NCI-H774 (cell line): ENCODE data around the gene CCDC194.

Experiments used
- DNase-seq: peaks from one replicate; lab custom pipeline; 2025; lab: John Stamatoyannopoulos, UW

The CCDC194 gene, protein sequence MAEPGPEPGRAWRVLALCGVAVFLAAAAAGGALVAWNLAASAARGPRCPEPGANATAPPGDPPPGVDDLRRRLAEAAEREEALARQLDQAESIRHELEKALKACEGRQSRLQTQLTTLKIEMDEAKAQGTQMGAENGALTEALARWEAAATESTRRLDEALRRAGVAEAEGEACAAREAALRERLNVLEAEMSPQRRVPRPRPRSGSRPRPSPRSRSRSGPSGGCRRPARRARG

DNA sequence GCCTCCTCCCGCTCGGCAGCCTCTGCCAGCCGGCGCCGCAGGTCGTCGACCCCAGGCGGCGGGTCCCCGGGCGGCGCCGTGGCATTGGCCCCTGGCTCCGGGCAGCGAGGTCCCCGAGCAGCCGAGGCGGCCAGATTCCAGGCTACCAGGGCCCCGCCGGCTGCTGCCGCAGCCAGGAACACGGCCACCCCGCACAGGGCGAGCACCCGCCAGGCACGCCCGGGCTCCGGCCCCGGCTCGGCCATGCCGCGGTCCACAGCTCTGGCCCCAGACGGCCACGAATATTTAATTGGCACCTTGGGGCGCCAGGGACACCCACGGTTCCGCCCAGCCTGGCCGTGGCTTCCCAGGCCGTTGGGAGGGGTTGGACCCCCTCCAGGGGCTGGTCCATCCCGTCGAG, at the start of gene CCDC194:
Gene CCDC194, minus strand, starts transcription at position 283 of the 400 bp plus-strand sequence. Its CDS starts 38 bp downstream, at position 245.
- no peak for DNase-seq

DNA sequence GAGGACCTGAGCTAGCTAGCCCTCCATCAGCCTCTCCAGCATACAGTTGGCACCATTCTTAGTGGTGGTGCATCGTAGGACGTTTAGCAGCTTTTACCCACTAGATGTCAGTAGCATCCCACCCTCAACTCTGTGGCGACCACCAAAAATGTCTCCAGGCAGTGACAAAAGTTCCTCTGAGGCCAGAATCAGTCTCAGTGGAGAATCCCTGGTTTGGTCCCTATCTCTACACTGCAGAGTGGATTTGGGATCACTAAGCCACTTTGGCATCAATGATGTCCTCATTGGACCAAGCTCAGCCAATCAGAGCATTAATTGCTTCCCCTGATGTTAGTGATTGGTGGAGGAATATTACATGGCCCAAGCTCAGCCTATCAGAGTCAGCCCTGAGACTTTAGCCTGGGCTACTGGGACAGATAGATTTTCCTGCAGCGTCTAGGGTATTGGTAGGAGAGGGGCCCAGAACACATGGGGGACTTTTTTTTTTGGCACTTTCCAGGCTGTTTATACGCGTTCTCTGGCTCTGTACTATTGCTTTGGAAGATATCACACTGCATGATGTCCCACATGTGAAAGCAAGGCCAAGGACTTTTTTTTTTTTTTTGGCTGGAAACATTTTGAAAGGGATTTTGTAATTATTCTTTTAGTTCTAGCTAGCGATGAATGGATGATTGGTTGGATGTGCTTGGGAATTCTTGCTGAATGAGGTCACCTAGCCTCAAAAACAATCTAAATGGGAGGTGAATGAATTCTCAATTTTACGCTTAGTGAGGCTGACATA, 47.4 kb upstream of the CCDC194 start:
- DNase-seq = no peak

DNA sequence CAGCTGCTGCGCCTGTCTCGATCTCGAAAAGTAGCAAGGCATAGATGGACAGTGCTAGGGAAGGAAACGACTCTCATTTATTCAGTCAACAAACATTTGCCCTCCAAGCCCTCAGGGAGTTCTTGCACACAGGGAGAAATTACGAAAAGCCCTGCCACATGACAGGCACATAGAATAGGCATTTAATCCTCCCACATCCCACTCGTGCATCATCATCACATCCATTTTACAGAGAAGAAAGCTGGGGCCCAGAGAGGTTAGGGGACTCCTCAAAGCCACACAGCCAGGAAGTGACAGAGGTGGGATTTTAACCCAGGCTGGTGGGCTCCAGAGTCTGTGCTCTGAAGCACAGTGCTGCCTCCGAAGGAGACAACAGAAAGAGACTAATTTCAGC, 42.9 kb upstream of the CCDC194 start:
- DNase-seq = no peak

DNA sequence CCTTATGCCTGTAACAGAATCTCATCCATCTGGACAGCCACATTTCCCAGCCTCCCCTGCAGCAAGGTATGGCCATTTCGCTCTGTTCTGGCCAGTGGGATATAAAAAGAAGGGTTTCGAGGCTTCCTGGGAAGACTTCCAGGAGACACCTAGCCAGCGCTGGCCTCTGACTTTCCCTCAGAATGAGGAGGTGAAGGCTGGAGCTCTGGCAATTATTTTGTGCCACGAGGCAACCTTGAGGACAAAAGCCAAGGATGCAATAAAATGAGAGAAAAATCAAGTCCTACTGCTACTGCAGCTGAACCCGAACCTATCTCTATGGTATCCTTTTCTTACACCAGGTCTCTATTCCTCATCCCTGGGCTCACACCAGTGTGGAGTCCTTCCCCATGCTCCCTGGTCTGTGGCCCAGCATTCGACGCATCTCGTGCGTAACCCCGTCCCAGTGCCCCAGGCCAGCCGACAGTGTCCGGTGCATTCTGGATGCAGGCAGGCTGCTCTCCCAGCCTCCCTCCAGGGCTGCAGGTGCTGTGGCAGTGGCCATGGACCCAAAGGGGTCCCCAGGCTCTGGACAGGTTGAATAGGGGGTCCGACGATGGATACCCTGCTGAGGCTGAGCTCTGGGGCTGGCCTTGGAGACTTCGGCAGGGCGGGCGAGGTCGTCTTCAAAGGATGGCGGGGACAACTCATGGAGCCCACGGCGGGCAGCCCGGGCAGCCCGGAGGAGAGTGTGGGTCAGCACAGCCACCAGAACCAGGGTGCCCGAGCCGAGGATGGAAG, 42.3 kb upstream of the CCDC194 start:
- DNase-seq = no peak

DNA sequence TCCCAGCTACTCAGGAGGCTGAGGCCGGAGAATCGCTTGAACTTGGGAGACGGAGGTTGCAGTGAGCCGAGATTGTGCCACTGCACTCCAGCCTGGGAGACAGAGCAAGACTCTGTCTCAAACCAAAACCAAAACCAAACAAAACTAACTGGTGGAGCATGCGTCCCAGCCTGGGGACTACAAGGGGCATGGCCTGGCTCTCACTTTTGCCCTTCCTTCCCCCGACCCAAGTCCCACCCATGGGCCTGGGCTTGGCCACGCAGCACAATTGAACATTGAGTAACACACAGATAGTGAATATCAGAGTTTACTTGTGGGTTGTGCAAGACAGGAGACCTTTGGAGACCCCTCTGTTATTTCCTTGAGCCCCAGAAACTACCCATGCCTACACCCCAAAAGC, 41.2 kb upstream of the CCDC194 start:
- DNase-seq = no peak

DNA sequence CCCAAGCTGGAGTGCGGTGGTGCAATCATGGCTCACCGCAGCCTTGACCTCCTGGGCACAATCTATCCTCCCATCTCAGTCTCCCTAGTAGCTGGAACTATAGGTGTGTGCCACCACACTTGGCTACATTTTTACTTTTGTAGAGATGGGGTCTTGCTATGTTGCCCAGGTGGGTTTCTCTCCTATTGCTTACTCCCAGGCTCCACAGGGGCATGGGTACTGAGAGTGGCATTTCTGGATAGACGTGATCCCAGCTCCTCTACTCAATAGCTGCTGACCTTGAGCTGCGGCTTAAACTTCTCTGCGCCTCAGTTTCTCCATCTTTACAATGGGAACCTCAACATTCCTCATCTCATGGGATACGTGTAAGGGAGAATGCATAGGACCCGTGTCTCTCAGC, 37.4 kb upstream of the CCDC194 start:
- no peak for DNase-seq

DNA sequence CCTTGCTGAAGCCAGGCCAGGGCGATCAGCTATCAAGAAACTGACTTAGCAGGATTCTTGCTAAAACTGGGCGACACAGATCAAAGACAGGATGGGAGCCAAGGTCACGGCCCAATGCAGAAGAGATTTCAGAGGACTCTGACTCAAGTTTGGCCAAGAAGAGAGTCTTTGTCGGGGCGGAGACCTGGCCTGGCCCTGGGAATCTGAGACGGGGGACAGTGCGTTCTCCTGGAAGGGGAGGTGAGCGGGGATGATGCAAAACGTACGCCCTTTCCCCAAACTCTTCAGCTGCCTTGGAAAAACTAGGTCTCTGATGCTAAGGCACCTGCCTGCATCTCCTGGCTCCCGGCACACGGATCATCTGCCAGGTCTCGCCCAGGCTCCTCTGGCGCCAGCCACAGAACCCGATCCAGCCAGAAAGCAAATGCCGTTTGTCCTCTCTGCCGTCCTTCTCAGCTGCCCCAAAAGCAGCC, 35.7 kb upstream of the CCDC194 start:
- DNase-seq = no peak

DNA sequence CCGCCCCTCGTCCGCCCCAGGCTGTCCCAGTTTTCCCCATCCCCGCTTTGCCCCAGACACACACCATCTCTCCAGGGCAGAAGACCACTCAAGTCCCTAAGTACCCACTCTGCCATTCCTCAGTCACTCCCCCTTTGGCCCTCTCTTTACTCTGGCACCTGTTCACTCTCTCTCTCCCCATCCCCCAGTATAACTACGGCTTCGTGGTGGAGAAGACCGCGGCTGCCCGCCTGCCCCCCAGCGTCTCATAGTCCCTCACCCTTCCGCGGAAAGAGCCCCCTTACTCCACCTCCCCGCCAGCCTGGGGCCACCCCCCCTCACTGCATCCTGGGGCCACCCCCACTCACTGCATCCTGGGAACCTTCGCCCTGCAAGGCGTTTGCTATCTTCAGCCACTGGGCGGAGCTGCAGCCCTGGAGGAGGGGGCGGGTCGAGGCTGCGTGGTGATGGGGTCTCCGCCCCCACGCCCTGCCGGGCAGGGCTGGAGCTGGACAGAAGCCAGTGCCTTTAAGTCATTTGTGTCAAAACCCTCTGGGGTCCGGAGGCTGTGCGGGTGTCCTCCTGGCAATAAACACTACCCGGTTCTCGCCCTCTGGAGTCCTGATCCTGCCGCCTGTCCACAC, 30.9 kb upstream of the CCDC194 start:
- no peak for DNase-seq

DNA sequence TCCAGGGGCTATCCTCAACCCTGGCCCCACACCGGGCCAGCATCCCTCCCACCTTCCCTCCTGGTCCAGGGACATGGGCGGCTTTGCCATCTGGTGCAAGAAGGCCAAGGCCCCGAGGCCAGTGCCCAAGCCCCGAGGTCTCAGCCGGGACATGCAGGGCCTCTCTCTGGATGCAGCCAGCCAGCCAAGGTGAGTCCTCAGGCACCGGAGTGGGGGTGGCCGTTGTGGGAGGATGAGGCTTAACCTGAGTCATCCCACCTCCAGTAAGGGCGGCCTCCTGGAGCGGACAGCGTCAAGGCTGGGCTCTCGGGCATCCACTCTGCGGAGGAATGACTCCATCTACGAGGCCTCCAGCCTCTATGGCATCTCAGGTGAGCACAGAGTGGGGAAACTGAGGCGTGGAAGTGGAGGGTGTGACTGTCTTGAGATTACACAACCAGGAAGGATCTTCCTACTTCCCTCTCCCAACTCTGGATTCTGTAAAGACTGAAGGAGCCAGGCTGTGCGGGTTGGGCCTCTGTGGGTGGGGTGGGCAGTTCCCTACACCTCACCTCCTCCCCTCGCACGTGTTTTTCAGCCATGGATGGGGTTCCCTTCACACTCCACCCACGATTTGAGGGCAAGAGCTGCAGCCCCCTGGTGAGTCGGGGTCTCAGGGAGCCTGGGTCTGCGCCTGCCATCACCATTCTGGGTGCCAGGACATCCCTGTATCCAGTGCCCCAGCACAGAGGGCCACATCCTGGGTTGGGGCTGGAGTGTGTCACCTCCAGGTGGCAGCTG, 29.6 kb upstream of the CCDC194 start:
- DNase-seq = no peak

DNA sequence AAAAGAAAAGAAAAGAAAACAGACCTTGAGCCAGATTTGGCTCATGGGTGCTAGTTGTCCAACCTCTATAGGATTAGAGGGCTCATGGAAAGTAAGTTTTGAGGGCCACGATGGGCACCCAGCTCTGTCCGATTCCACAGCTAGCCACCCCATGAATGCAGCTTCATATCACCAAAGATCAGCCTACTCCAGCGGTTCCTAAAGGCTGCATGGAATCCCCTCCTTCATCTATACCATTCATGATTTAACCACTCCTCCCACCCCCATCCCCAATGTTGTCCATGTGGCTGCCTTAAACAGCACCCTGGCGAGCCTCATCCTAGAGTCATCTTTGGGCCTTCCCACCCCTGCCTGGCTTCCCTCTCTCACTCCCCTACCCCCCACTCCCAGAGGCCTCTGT, 27.9 kb upstream of the CCDC194 start:
- DNase-seq = no peak

DNA sequence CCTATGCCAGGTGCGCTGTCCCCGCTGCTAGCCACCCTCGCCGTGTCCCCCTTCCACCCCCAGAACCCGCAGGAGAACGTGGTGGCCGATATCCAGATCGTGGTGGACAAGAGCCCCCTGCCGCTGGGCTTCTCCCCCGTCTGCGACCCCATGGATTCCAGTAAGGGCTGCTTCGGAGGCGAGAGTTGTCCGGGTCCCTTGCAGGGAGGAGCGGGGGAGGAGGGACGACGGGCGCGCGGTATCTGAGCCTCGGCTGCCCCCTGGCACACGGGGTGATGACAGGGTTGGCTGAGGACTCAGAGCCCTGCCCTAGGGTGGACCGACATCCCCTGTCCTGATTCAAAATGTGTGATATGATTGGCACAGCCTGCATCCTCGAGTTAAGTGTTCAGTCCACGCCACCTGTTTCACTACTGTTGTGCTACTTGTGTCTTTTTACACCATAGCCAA, 26.5 kb upstream of the CCDC194 start:
- no peak for DNase-seq

DNA sequence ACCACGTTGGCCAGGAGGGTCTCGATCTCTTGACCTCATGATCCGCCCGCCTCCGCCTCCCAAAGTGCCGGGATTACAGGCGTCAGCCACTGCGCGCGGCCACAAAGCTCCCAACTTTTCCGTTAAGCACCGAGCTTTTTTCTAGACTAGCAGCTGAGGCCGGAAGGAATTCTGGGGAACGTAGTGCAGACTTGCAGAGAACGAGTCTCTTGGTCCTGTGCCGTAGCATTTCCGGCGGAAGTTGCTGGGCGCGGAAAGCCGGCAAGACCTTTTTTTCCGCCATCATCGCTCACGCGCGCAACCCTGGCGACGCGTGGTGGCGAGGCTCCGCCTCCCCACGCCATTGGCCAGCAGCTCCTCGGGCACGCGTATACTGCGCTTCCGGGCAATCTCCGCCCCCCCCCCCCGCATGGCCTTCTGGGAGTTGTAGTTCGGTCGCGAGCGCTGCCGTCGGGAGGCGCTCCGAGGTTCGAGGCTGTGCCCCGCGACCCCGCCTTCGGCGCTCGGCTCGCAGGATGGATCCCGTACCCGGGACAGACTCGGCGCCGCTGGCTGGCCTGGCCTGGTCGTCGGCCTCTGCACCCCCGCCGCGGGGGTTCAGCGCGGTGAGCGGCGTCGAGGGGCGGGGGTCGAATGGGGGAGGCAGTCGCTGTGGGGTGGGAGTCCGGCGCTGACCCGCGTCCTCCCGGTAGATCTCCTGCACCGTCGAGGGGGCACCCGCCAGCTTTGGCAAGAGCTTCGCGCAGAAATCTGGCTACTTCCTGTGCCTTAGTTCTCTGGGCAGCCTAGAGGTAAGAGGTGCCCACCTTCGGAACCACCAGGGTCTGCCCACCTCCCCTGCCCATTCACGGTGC, 25.9 kb upstream of the CCDC194 start, which contains the start of gene MVB12A:
Gene MVB12A, plus strand, starts transcription at position 427 of the 854 bp plus-strand sequence. Its CDS starts 89 bp downstream, at position 516.
- peak; percentile 98 for DNase-seq

DNA sequence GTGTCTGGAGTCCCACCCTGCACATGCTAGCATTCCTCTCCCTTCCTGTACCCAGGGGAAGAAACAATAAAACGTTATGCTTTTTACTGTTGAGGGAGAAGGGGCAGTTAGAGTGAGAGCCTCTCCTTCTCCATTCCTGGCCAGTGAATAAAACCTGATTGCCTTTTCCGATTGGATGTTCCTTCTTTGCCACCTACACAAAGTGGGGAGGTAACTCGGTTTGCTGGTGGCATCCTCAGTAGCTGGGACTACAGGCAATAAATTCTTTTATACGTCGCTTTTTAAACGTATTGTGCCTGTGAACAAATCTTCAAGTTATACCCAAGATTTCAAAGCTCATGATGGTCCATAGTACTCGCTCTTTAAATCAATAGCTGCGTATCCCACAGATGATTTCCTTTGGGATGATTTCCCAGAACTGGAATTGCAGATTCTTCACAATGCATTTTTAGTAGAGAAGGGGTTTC, 25.2 kb upstream of the CCDC194 start:
- DNase-seq = no peak

DNA sequence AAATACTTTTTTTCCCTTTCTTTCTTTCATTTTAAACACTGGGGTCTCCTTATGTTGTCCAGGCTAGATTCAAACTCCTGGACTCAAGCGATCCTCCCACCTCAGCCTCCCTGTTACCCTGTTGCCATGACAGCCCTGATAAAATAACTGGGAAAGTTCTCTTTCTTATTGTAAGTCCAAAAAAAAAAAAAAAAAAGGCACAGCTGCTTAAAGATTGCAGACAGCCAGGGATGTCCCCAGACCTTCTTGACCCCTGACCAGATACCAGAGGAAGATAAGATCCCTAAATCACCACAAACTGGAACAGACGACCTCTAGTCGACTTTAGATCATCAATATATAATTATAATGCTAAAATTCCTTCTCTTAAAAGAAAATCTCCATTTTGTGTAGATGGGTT, 24.7 kb upstream of the CCDC194 start:
- DNase-seq = no peak

DNA sequence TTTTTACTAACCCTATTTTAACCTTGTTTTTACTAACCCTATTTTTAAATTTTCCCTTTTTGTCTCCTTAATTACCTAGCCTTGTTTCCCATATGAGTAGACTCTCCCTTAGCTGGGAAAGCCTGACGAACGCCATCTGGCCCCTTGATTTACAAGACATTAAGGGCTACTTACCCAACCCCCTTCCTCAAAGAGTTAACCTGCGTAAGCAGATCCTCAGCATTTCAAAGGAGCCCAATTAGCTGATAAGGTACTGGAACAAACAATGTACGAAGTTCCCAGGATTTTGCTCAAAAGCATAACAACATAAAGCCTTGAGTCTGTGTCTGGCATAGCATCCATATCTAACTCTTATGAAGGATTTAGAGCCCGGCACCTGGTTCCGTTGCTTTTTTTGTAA, 21.1 kb upstream of the CCDC194 start:
- no peak for DNase-seq

DNA sequence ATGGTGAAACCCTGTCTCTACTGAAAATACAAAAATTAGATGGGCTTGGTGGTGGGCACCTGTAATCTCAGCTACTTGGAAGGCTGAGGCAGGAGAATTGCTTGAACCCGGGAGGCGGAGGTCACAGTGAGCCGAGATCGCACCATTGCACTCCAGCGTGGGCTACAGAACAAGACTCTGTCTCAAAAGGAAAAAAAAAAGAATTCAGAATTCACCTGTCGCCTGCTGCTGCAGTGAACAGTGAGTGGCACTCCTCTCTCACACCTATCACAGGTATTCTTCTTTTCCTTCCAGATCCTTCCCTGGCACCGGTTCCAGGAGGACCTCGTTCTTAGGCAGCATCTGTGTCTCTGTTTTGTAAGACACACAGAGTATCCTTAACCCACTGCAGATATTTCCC, 20.1 kb upstream of the CCDC194 start:
- DNase-seq = no peak

DNA sequence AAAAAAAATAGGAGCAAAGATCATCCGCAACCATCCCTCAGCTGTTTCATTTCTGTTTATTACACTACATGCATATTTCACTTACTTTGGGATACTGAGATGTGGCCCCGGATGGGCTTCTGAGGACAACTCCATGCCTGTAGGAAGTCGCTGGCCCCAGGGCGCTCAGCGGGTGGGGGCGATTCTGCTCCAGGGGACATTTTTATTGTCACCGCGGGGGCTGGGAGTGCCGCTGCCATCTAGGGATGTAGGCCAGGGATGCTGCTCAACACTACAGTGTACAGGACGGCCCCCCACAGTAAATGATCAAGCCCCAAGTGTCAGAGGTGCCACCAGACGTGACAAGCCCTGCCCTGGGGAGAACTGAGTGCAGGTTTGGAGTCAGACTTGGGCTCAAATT, 17.8 kb upstream of the CCDC194 start:
- DNase-seq = no peak

DNA sequence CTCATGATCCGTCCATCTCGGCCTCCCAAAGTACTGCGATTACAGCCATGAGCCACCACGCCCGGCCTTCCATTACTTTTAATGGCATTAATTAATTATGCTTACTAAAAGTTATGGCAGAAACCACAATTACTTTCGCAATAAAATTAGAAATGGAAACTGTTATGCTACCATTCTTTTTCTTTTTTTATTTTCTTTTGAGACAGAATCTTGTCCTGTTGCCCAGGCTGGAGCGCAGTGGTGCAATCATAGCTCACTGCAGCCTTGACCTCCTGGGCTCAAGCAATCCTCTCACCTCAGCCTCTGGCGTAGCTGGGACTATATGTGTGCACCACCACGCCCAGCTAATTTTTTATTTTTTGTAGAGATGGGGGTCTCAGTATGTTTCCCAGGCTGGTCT, 16.0 kb upstream of the CCDC194 start:
- DNase-seq = no peak

DNA sequence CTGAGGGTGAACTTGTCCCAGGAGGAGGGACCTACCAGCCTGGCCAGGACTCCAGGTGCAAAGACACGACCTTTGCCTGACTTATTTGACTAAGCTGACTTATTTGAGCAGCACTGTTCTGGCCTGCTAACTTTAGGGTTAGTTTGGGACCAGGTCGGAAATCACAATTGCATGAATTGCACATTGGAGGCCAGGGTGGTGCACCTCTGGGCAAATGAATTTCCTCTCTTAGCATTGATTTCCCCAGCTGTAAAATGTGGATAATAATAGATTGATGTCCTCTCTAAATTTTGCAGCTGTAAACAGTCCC, 12.8 kb upstream of the CCDC194 start:
- DNase-seq = no peak
